Subcutaneous adipose tissue (tissue), 4 donors: ENCODE data around the gene SMIM38. TPM values are rescaled to one million over a fixed set of nuclear protein-coding genes. Genes with fewer than 3 reads are reported as not detected.

Experiments used
- total RNA-seq, 4 donors: library from RNA; depleted of rRNA; stranded (reverse); fragments of >200 nt; gene quantifications; one replicate each; pipeline ENCODE4 v1.1.0, GENCODE V29; 2016
- TF ChIP-seq, protein P1 (sequence below): fragments of 450-650 bp; IDR thresholded peaks from one replicate; pipeline ENCODE4 v1.5.1; 2016; ENCODE audit warnings: low read depth, mild to moderate bottlenecking, control low read depth, antibody characterized with exemption, moderate library complexity

SMIM38 gene
- total RNA-seq, result 1 to 10 TPM in 2 of 4 donors, under 1 TPM in 1, not detected in 1; 0.44 to 1.2 (median 1.1) TPM

DNA sequence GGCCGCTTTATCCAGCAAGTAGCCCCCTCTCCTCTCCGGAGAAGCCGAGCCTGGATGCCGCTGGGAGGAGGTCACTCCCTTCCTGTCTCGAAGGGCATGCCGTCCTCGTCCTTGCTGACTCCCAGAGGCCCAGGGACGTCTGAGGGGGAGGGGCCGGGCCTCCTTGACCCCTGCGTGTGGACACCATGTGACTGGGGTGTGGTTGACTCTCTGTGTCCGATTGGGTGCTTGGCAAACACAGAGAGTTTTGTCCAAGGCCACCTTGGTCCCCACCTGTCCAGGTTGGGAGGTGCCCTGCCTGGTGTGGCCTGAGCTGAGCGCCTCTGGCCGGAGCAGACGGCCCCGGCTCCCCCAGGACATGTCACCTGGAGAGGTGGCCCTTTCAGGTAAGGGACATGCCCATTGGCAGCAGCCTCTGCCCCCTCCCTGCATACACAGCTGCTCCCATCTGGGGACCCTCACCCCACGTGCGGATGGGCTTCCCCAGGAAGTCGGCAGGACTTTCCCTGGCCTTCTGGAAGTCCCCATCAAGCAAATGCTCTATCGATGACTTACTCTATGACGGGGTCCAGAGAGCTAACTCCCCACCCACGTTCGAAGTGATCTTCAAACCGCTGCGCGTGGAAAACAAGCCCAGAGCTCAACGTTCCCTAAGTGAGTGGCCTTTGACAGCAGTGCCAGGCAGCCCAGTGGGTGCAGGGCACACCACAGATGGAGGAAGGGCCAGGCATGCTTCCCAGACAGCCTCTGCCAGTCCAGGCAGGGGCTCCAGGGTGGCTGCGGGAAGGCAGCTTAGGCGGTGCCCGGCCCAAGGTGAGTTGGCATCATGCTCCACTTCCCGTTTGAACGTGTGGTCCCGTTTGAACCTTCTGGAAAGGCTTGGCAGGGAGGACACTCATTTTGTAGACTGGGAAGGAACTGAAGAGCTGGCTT is at the start of gene SMIM38:
SMIM38 (plus strand) TSS at position 634 of the 933 bp plus-strand sequence. CDS start 1,912 bp downstream, outside the sequence.
- TF ChIP-seq, protein P1, sequence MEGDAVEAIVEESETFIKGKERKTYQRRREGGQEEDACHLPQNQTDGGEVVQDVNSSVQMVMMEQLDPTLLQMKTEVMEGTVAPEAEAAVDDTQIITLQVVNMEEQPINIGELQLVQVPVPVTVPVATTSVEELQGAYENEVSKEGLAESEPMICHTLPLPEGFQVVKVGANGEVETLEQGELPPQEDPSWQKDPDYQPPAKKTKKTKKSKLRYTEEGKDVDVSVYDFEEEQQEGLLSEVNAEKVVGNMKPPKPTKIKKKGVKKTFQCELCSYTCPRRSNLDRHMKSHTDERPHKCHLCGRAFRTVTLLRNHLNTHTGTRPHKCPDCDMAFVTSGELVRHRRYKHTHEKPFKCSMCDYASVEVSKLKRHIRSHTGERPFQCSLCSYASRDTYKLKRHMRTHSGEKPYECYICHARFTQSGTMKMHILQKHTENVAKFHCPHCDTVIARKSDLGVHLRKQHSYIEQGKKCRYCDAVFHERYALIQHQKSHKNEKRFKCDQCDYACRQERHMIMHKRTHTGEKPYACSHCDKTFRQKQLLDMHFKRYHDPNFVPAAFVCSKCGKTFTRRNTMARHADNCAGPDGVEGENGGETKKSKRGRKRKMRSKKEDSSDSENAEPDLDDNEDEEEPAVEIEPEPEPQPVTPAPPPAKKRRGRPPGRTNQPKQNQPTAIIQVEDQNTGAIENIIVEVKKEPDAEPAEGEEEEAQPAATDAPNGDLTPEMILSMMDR, result no peak

DNA sequence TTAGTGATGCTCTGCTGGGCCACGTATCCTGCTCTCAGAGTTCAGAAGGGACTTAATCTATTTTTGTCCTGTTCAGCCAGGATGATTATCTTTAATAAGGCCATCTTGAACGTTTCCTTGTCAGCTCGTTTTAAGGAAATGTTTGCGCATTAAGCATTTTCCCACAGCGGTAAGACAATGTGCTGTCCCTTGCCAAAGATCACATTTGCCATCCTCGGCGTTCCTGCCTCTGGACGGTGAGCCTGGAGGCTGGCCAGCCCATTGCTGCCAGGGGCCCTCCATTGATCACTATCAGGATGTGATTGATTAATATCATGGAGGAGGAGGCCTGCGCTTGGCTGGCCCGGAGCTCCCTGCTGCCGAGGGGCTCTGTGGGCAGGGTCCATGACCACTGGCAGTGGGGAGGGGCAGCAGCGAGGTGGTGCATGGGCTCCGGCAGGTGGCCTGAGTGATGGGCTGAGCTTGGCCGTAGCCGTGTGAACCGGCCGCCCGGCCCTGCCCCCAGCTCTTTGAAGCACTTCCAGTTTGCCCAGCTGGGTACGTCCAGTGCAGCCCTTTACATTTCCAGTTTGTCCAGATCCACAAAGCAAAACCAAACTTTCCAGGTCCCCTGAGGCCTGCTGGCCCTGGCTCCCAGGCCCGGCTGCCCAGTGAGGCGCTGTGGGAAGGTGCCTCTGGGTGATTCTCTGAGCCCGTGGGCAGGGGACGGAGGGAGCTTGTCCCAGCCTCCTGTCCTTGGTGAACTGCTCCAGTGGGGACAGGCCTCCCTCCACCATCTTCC is 49.5 kb upstream of the SMIM38 start:
- TF ChIP-seq, protein P1, result no peak

DNA sequence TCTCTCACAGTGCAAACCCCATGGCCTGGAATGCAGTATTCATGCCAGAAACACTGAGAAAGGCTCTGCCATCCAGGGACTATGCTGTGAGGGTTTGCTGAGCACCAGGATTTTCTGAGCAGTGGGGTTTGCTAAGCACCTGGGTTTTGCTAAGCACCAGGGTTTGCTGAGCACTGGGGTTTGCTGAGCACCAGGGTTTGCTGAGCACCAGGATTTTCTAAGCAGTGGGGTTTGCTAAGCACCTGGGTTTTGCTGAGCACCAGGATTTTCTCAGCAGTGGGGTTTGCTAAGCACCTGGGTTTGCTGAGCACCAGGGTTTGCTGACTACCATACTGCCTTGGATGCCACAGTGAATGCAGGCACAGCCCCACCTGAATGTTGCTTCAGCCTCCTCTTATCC is 48.3 kb upstream of the SMIM38 start:
- TF ChIP-seq, protein P1, result no peak

DNA sequence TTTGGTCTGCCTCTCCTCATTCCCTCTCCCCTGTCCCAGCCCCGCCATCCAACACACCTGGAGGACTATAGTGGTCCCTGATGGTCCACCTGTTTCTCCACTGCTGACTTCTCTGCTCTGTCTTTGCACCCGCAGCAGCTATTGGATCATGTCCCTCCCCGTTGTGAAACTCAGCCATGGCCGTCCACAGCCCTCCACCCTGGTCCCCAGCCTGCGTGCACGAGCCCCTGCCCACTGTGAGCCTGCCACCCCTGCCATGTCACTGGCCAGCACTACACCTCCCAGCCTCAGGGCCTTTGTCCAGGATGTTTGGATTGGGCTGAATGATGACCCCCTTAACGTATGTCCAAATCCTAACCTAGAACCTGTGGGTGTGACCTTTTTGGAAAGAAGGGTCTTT is 47.7 kb upstream of the SMIM38 start:
- TF ChIP-seq, protein P1, result no peak

DNA sequence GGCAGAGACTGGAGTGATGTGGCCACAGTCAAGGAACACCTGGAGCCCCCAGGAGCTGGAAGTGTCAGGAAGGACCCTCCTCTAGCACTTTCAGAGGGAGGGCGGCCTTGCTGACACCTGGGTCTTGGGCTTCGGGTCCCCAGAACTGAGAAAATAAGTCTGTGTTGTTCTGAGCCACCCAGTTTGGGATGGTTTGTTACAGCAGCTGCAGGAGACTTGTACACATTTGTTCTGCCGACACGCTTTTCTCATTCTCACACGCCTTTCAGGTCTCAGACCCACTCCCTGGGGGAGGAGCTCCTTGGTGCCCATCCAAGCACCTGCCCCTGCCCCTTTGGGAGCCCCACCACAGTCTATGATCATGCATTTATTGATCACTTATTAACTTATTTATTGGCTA is 47.2 kb upstream of the SMIM38 start:
- TF ChIP-seq, protein P1, result no peak

DNA sequence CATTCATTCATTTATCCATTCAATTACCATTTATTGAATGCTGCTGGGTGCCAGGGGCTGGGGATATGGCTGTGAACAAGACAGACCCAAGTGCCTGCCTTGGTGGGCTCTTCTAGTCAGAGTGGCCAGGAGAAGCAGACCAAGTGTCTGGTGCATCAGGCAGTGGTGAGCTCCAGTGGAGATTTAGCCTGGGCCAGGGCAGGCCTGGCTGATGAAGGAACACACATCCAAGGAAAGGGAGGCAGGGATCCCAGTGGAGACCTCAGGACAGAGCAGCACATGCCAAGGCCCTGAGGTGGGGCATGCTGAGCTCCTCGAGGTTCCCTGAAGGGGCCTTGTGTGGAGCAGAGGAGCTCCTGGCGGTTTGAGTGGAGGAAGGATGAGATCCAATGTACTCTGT is 46.6 kb upstream of the SMIM38 start:
- TF ChIP-seq, protein P1, result no peak

DNA sequence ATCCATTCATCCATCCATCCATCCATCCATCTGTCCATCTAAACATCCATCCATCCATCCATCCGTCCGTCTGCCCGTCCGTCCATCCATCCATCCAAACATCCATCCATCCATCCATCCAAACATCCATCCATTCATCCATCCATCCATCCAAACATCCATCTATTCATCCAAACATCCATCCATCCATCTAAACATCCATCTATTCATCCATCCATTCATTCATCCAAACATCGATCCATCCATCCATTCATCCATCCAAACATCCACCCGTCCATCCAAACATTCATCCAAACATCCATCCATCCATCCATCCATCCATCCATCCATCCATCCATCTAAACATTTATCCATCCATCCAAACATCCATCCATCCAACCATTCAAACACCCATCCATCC is 45.3 kb upstream of the SMIM38 start:
- TF ChIP-seq, protein P1, result no peak
